ENCODE results near the gene MYOD1. TPM values are rescaled to one million over a fixed set of nuclear protein-coding genes. Genes with fewer than 3 reads are reported as not detected.
A peak's percentile ranks its signal among the peaks of the same experiment; 100 is the strongest.

Gene MYOD1
- not detected in 2 replicates for total RNA-seq

DNA sequence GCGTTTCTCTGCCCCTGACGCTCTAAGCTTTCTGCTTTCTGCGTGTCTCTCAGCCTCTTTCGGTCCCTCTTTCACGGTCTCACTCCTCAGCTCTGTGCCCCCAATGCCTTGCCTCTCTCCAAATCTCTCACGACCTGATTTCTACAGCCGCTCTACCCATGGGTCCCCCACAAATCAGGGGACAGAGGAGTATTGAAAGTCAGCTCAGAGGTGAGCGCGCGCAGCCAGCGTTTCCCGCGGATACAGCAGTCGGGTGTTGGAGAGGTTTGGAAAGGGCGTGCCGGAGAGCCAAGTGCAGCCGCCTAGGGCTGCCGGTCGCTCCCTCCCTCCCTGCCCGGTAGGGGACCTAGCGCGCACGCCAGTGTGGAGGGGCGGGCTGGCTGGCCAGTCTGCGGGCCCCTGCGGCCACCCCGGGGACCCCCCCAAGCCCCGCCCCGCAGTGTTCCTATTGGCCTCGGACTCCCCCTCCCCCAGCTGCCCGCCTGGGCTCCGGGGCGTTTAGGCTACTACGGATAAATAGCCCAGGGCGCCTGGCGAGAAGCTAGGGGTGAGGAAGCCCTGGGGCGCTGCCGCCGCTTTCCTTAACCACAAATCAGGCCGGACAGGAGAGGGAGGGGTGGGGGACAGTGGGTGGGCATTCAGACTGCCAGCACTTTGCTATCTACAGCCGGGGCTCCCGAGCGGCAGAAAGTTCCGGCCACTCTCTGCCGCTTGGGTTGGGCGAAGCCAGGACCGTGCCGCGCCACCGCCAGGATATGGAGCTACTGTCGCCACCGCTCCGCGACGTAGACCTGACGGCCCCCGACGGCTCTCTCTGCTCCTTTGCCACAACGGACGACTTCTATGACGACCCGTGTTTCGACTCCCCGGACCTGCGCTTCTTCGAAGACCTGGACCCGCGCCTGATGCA is at the start of gene MYOD1:
TSS of gene MYOD1 (plus strand) at position 544 of the 910 bp plus-strand sequence. CDS start at position 756, 212 bp downstream.
- DNase-seq (ENCODE audit: low read depth, low spot score), result no peak

DNA sequence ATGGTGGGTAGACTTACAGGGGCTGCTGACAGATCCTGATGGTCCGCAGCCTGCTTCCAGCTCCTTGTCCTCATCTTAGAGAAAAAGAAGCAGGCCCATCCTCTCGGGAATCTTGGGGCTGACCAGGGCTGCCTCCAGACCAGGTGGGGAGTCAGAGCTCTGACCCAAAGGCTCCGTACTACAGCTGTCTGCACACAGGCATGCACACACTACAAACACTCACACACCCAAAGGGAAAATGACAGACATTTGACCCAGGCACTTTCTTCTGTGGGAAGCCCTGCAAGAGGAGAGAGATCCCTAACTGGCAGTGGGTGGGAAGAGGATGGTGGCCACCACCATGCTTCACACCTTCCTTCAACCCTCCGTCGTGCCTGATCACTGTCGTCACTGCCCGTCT is 46.9 kb upstream of the MYOD1 start:
- no peak for DNase-seq (ENCODE audit: low read depth, low spot score)

DNA sequence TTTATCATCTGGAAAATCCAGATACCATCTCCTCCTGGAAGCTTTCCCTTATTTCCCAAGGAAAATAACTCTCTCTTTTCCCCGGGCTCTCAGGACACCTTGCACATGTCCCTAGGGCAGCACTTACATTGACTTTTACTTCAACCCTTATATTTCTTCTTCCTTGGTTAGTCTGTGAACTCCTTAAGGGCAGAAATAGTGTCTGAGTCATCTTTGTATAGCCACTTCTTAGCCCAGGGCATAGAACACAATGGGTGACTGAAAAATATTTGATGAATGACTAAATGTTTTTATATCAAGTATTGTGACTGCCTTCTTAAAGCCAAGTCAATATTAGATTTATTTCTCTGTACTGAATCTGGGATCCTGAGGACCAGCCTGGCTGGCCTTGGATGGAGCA is 45.4 kb upstream of the MYOD1 start:
- DNase-seq (ENCODE audit: low read depth, low spot score), result peak; percentile 5

GRCh38 chr11:17682848-17683247 is 36.5 kb upstream of the MYOD1 start:
- DNase-seq (ENCODE audit: low read depth, low spot score), result no peak

DNA sequence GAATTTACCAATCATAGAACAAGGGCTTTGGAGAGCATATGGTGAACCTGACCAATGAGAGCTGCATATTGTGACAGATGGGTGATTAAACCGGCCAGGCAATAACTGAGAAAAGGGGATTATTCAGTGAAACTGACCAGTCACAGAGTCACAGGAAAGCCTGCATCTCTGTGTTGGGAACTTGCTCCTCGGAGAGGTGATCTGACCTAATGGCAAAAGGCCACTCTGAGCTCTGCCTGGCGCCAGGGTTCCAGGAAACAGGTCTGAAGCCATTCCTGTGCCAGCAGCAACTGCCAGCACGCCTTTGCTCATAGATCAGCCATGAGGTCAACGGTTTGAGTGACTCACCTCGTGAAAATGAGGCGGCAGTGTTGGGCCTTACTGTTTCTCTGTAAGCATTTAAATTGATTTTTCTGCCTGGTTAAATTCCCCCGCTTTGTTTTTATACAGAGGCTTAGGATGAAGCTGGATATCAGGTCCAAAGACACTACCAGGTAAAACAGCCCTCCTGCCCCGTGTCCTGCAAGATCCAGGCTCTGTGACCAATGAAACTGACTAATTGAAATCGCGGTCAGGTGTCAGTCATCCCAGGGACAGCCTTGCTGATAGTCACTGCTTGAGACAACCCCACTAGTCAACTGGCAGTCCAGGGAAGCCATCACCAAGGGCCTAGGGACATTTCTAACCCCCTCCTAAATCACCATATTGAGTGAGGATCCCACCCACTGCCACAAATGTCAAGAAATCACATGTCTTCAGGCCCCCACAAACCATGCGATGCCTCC is 35.8 kb upstream of the MYOD1 start:
- peak; percentile 69 for DNase-seq (ENCODE audit: low read depth, low spot score)

- no peak for DNase-seq (ENCODE audit: low read depth, low spot score)
Measured at GRCh38 chr11:17684550-17684949, 34.8 kb upstream of the MYOD1 start.

GRCh38 chr11:17686231-17686980 is 33.0 kb upstream of the MYOD1 start:
- DNase-seq (ENCODE audit: low read depth, low spot score), result no peak

DNA sequence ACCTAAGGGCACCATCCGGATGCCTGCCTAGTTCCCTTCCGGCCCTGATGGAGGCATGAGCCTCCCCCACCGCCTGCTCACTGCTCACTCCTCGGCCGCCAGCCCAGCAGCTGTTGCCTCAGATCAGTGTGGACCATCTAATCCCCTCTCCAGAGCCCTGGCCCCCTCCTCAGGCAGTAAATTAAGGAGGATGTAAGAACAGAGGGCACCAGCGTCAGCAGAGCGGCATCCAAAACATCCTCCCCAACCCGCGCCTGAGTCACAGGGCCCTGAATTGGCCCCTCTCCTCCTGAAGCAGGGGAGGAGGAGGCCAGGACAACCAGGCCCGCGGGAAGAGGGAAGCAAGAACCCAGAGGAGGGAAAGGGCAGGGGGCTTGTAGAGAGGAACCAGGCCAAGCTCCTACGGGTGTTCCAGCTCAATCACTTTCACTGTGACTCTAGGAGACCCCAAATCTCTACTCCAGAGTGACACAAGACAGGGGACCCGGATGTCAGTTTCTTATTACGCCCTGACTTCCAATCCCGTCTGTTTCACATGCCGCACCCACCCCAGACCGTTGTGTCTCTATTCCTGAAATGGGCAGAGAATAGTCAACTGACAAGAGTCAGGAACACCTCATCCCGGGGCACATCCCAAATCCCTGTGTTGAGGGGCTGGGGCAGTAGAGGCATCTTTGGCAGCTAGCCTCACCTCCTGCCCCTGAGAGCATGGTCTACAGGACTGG is 31.3 kb upstream of the MYOD1 start:
- no peak for DNase-seq (ENCODE audit: low read depth, low spot score)

DNA sequence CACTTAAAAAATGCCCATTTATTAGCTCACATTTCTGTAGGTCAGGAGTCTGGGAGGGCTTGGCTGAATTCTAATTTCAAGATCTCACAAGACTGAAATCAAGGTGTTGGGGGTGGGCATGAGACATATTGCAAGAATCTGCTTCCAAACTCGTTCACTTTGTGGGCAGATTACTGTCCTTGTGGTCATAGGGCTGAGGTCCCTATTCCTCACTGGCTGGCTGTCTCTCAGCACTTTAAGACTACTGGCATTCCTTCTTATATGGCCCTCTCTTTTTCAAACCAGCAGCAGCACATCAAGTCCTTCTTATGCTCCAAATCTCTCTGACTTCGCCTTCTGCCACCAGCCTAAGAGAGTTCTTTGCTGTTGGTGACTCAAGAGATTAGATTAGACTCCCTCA is 27.8 kb upstream of the MYOD1 start:
- no peak for DNase-seq (ENCODE audit: low read depth, low spot score)

GRCh38 chr11:17691976-17692375 is 27.4 kb upstream of the MYOD1 start:
- DNase-seq (ENCODE audit: low read depth, low spot score), result no peak

DNA sequence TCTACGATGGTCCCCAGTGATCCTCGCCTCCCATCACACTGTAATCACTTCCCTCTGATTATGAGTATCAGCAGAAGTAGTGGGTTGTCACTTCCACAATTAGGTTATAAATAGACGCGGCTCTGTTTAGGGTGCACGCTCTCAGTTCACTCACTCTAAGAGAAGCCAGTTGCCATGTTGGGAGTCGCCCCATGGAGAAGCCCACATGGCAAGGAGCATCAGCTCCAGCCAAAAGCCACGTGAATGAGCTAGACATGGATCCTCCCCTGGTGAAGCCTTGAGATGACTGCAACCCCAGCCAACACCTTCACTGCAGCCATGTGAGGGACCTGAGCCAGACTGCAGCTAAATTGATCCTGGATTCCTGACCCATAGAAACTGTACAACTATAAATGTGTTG is 26.4 kb upstream of the MYOD1 start:
- no peak for DNase-seq (ENCODE audit: low read depth, low spot score)

GRCh38 chr11:17693531-17693930 is 25.8 kb upstream of the MYOD1 start:
- DNase-seq (ENCODE audit: low read depth, low spot score), result no peak

DNA sequence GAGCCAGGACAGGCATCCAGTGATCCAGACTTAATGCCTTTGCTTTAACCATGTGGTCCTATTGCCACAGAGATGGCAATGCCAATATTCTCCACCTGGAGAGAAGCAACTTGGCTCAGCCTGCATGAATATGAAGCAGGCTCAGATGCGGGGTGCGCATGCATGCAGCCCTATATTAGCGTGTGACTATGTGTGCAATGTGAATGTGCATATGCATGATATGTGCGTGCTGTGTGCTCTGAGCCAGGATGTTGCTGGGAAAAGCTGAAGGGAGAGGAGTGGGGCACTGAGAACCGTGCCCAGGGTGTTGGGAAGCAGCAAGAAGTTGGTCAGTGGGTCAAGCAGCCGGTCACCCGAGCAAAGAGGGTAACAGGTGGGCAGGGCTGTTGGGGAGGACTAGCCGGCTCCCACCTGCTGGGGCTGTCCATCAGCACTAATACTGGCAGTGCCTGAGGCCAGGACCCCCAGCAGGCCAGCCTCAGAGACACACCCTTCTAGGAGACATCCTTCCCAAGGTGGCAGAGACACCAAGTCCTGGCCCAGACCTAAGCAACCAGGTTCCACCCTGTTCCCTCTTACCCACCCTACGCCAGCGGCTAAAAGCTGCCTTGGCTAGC is 24.8 kb upstream of the MYOD1 start:
- no peak for DNase-seq (ENCODE audit: low read depth, low spot score)

DNA sequence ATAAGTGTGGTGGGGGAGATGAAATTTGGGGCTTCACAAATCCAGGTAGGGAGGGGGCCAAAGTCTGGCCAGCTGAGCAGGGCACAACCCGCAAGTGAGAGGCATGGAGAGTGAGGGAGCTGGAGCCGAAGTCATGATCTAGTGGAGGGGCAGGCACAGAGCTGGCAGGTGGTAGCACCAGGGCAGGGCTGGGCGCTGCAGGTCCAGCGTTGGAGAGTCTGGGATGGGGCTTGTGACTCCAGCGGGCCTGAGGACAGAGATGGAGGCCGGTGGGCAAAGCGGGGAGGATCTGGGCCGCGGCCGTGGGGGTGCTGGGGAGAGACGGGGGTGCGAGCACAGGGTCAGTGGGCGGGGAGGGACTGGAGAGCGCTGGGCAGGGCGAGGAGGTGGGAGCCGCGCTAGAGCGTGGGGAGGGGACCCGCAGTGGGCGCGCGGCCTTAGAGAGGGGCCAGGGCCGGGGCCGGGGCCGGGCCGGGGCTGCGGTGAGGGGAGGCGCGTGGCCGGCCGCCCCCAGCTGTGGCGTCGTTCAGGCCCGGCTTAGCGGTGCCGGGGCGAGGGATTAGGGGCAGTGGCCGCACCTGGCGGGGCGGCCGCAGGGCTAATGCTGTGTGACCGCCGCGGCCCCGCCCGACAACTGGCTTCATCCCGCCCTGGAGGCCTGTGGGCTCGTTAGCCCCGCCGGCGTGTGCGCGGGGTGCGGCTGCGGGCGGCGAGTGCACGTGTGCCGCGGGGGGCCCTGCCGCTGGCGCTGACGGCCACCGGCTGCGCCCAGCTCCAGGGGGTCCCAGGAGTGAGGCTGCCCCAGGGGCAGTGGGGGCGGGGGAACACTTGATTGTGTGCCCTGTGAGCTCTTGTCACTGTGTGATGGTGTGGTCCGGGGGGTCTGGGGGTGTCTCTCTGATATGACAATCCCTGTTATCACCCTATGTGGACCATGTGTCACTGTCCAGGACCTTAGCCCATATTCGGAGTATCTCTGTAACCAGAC is 23.6 kb upstream of the MYOD1 start:
- no peak for DNase-seq (ENCODE audit: low read depth, low spot score)

DNA sequence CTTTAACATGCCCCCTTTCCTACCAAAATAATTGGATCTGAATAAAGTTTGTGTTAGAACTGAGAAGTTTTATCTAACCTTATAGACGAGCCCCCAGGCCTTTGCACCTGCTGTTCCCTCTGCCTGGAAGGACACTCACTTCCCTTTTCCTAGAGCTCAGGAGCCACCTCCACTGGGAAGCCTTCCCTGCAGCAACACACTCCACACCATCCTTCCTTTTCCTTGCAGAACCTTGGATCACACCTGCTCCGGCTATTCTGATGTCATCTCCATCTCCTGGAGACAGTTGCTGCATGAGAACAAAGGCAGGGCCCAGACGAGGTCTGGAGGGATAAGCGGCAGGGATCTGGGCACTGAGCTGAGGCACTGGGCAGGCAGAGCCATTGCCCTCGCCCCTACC is 22.6 kb upstream of the MYOD1 start:
- DNase-seq (ENCODE audit: low read depth, low spot score), result no peak

DNA sequence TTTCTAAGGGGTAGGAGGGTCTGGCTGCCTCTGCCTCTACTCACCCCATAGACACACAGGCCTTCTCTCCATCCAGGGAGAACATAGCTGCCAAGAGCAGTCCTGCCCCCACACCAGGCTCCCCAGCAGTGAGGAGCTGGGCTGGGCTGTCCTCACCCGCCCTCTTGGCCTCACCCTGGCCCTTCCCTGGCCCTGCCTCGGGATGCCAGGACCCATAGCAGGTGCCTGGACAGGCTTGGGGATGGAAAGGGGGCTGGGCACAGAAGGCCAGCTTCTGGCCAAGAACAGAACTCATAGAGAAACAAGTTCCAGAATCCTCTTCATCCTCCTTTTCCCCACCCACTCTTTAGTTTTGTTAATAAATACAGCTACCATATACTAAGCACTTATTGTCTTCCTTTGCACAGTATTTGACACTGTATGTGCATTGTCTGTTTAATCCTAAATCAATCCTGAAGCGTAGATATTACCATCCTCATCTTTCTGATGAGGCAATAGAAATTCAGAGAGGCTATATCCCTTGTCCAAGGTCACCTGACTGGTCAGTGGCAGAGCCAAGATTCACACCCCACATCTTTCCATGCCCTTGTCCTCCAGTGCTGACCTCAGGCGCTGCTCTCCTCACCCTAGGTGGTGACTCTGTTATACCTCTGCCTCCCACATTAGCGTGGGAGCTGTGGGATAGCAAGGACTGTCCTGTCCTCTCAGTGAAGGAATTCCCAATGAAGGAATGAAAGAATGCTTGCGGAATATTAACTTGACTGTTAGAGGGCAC is 22.0 kb upstream of the MYOD1 start:
- no peak for DNase-seq (ENCODE audit: low read depth, low spot score)

- no peak for DNase-seq (ENCODE audit: low read depth, low spot score)
Measured at GRCh38 chr11:17699147-17700114, 19.9 kb upstream of the MYOD1 start.
